ENCODE results near the gene SZT2.
A peak's percentile ranks its signal among the peaks of the same experiment; 100 is the strongest.
"Not testable (repeated sequence)": the region's sequence is repeated elsewhere in the genome, so short reads cannot be mapped to it uniquely, and the experiment has no call there.

SZT2 gene

DNA sequence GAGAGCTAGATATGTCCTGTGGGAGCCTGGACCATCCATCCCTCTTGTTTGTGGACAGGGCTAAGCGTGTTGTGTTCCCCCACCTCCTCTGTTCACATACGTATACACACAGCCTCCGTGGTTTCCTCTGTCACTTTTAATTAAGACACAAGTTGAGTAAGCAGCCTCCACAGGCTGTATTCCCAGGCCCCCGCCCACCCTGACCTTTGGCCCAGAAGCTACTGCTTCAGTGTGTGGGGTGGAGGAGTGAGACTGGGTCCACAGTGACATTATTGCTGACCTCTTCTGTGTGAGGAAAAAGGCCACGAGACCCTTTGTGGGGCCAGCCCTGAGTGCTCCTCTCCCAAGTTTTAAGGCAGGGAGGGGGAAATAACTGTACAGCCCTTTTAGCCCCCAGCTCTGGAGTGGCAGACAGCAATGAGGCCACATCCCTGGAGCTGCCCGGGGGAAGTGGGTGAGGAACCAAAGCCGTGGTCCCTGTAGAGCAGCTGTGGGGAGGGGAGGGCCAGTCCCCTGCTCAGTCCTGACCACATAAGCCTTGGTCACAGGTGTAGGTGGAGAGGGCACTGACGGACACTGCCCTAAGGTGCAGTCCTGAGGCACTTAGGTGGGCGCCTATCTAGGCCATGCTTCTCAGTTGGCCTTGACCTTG lies 26.3 kb upstream of the SZT2 start:
- no peak for DNase-seq

GRCh38 chr1:43363935-43364525 lies 25.7 kb upstream of the SZT2 start:
- no peak for DNase-seq

DNA sequence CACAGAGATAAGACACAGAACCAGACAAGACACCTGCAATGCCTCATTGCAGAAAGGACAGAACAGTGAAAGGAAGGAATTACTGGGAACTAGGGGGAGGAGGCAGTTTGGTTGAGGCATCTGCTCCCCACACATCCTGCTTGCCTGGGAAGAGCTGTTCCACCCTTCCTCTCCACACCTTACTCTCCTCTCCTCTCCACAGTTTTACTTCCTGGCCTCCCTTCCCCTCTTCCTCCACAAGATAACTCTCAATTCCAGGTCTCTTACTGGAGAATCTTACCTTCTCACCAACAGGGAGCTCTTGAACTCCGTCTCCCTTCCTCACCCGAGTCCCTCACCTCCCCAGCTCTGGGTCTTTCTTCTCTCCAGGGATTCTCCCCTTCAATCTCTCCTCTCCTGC lies 24.0 kb upstream of the SZT2 start:
- DNase-seq: no peak

GRCh38 chr1:43366179-43366578 lies 23.5 kb upstream of the SZT2 start:
- DNase-seq: no peak

DNA sequence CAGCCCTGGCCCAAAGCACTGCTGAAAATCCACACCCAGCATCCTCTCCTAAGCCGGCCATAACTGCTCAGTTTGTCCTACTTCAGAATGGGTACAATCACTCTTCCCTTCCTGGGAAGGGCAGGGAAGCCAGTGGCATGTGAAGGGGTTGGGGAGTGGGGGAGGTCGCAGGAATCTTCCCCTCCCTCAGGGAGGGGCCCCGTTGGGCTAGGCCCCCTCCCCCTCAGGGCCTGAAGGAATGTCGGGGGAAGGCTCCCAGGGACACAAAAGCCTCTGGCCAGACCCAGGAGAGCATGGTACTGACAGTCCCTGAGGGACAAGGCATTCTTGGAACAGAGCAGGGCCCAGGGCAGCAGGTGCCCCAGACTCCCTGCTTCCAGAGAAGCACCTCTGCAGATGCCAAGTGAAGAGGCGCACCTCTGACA lies 23.1 kb upstream of the SZT2 start:
- DNase-seq: no peak

GRCh38 chr1:43367026-43367903 lies 22.4 kb upstream of the SZT2 start:
- peak; percentile 22 to 71 for DNase-seq

DNA sequence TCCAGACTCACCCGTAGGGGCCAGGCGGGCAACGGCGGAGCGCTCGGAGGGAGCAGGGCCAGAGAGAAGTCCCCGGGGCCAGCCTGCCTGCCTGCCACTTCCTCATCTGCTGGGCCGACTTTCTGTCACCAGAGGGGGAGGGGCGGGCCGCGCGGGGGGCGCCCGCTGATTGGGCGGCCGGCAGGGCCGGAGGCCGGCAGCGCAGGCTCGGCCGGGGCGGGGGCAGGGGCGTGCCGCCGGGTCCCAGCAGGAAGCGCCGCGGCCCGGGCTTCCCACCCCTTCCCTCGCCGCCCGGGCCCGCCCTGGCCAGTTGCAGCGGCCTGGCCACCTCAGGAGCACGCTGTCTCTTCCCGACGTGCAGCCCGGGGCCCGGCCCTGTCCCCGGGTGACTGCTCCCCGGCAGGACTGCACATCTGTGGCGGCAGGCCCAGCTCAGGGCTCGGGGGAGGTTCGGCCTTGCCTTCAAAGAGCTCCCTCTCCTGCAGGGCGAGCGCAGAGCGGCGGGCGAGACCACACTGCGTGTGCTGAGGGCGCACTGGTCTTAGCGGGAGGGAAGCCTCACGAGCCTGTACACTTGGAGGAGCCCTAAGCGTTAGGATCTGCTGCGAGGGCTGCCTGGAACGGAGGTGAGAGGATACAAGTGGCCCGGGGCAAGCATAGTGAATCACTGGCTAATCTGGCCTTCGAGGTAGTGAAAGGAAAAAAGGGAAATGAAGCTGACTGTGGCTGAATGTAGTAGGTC lies 21.6 kb upstream of the SZT2 start, which contains the start of gene ELOVL1:
TSS of gene ELOVL1 (minus strand) at position 108 of the 742 bp plus-strand sequence. CDS start 2,402 bp downstream, outside the sequence.
- peak; percentile 84 to 89 for DNase-seq

GRCh38 chr1:43368646-43369020 lies 21.1 kb upstream of the SZT2 start:
- DNase-seq: no peak

DNA sequence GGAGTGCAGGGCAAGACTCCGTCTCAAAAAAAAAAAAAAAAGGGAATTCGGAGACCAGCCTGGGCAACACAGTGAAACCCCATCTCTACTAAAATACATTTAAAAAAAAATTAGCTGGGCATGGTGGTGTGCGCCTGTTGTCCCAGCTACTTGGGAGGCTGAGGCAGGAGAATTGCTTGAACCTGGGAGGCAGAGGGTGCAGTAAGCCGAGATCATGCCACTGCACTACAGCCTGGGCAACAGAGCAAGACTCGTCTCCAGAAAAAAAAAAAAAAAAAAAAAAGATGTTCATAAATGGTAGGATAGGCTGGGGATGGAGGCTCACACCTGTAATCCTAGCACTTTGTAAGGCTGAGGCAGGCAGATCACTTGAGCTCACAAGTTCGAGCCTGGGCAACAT lies 19.9 kb upstream of the SZT2 start:
- DNase-seq: not testable (repeated sequence)

GRCh38 chr1:43370564-43370963 lies 19.1 kb upstream of the SZT2 start:
- DNase-seq: no peak

- no peak for DNase-seq
Measured at GRCh38 chr1:43372172-43372571, 17.5 kb upstream of the SZT2 start.

DNA sequence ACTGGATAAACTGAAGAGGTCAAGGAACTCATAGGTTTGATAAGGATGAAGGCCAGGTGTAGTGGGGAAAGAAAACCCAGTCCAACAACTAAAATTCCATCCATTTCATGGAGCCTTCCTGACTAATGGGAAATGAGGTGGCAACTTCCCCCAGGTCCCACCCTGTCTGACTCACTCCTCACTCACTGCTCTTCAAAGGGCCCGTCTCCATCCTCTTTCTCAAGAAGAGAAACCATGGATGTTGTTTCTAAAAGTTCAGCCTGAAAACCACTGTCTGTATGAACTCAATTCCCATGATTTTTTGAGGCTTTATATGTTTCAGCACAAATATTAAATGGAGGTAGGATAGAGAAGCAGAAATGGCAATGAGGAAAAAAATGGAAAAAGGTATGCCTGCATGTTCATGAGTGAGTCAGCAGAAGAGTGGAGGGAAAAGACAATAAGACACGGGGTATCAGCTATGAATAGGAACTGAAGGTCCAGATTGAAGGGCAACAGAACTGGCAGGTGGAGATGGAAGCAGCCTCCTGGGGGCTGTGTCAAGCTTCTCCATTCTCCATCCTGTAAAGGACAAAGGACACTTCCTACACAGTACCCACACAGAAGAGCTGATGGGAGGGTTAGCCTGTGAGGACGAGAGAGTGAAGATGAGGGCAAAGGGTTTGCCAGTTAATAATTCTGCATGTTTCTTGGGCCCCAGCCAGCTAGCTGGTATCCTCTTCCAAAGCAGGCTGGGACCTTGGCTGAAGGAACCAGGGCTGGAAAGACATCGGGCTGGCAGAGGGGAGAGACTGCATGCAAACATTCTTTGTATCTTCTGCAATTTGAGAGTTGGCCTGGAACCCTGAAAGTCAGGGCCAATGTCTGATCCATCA lies 16.4 kb upstream of the SZT2 start:
- no peak for DNase-seq

GRCh38 chr1:43376723-43377235 lies 12.9 kb upstream of the SZT2 start:
- no peak for DNase-seq

DNA sequence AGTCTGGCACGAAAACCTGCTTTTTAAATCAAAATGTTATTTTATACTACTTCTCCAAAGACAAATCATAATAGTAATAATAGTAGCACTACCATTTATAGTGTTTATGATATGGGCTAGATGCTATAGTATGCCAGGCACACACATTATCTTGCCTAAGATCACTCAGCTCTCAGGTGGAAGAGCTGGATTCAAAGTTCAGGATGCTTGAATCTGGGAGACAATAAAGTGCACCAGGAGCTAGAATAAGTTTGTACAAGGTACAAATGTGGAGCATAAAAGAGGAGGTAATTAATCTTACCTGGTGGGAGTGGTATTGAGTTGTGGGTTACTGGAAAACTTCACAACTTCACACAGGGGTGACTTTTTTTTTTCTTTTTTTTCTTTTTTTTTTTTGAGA lies 11.9 kb upstream of the SZT2 start:
- no peak for DNase-seq

DNA sequence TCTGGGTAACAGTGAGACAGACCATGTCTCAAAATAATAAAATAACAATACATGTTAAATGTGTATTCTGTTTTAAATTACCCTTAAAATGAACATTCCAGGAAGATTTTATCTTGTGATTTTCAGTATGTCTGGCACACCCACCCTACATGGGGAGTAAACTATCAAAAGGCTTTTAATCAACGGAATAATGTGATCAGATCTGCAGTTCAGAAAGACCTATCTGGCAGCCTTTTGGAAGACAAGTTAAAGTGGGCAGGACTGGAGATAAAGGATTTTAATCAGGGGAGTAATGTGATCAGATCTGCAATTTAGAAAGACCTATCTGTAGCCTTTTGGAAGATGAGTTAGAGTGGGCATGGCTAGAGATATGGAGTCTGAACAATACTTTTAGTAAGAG lies 10.2 kb upstream of the SZT2 start:
- DNase-seq: no peak

GRCh38 chr1:43381612-43382011 lies 8.1 kb upstream of the SZT2 start:
- DNase-seq: peak in 1 of 2 donors; percentile 66

DNA sequence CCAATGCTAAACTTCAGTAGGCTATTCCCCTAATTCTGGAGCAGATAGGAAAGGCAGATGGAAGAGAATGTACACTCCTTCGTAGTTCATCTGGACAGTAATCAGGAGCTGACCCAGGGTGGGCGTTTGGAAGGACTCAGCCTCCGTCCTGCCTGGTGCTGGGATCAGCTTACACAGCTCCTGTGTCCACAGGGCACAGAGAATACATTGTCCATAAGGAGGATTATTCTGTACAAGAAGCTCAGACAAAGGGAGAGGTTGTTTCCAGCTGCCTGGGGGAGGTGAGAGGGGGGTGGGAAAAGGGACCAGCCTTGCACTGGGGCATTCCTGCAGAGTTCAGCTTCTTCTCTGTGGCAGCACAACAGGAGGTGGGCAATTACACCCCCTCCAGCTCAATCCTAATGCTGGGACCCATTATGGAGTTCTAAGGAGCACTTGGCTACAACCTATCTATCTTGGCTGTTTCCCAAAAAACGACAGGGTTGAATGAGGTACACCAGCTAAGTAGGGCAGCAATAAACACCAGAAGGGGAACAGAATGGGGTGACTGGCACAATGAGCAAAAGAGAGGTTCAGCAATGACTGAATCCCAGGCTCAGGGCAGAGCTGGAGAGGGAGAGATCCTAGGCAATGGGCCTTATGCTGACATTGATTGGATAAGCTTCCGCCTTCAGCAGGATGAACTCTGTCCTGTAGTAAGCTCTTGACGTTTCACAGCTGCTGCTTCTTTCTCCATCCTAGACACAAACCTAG lies 7.5 kb upstream of the SZT2 start:
- DNase-seq: peak; percentile 73 to 88

DNA sequence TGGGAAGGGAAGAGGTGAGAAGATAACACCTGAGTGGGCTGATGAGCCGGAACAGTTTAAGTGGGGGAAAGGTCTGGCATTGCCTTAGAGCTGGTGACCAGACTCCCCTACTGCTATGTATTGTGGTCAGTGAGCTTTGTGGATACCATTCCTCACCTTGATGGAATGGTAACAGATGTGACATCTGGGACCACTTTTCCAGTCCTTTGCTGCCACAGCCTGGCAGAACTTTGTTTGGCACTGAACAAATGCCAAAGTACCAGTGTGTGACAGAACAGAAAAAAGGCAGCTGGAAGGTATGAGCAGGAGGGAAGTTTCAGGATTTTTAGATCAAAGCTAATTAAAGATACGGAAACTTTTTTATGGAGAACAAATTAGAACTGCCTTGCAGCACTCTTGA lies 6.2 kb upstream of the SZT2 start:
- peak; percentile 29 to 41 for DNase-seq

GRCh38 chr1:43386676-43387075 lies 3.0 kb upstream of the SZT2 start:
- DNase-seq: no peak

DNA sequence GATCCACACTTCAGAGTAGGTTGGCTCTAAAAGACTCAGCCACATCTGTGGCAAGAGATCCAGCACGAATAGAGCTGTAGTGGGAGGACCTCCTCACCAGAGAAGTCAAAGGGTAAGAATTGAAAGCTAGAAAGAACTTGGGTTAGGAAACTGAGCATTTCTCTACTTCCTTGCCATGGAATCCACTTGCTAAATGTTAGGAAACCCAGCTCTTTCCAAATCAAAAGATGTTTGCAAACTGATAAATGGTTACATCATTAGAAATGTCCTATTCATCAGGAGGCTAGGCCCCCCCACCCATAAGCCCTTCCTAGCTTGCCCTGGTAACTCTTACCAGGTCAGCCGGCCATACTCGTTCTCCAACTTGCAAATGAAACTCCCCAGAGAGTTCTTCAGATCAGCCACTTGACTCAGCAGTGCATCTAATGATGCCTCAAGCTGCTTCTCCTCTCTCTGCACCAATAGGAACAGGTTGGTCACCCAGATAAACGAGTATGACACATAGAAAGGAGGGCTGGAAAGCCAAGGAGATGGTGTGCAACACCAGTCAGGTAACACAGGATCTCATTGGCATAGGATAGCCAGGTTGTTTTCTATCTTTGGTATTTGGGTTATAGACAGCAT lies 1.6 kb upstream of the SZT2 start:
- DNase-seq: no peak

GRCh38 chr1:43388613-43389012 lies 1.1 kb upstream of the SZT2 start:
- DNase-seq: no peak

Data from hippocampal formation (tissue), 2 donors.